H1 (cell line): ENCODE results near the gene TNIP1. TPM values are rescaled to one million over a fixed set of nuclear protein-coding genes. Genes with fewer than 3 reads are reported as not detected.

Source experiments
- BACH1 ChIP-seq: IDR thresholded peaks from 2 replicates; pipeline ENCODE4 v1.6.1; 2012; ENCODE audit warnings: low read length, improper control_type of control experiment
- CHD2 ChIP-seq: IDR thresholded peaks from 2 replicates; pipeline ENCODE4 v1.6.1; 2012; ENCODE audit warnings: low read length, improper control_type of control experiment
- CREB1 ChIP-seq: IDR thresholded peaks from 2 replicates; pipeline ENCODE4 v1.6.1; 2012; ENCODE audit warnings: inconsistent platforms
- FOSL1 ChIP-seq: IDR thresholded peaks from 2 replicates; pipeline ENCODE4 v1.6.1; 2011; ENCODE audit warnings: mild to moderate bottlenecking, low read depth, low read length, moderate library complexity; ENCODE audit not compliant: insufficient read depth
- HDAC6 ChIP-seq: IDR thresholded peaks from one replicate; pipeline ENCODE4 v1.7.1; 2012; ENCODE audit warnings: low read depth, mild to moderate bottlenecking, inconsistent platforms, low read length, moderate library complexity
- KDM4A ChIP-seq: IDR thresholded peaks from one replicate; pipeline ENCODE4 v1.7.1; 2012; ENCODE audit warnings: low read depth, mild to moderate bottlenecking, moderate library complexity, low read length, inconsistent platforms; ENCODE audit not compliant: severe bottlenecking
- MAX ChIP-seq: IDR thresholded peaks from 2 replicates; pipeline ENCODE4 v1.6.1; 2012; ENCODE audit warnings: inconsistent platforms
- NRF1 ChIP-seq: IDR thresholded peaks from 2 replicates; pipeline ENCODE4 v1.6.1; 2011; ENCODE audit warnings: mild to moderate bottlenecking, low read depth, low read length, improper control_type of control experiment
- PHF8 ChIP-seq: fragments of 200-600 bp; sonication (generic); conservative IDR thresholded peaks from 2 replicates; pipeline ENCODE4 v1.7.1; 2012; ENCODE audit warnings: low read depth, mild to moderate bottlenecking, inconsistent platforms, low read length, moderate library complexity
- POLR2A ChIP-seq, 2 experiments: IDR thresholded peaks; 1 replicate in 1 of 2; 2 replicates in 1 of 2; pipeline ENCODE4 v1.6.1; 2011; ENCODE audit warnings: low read depth in 2 of 2, low read length in 2 of 2, mild to moderate bottlenecking in 2 of 2; ENCODE audit errors: control extremely low read depth in 1 of 2
- POLR2AphosphoS5 ChIP-seq: IDR thresholded peaks from 2 replicates; pipeline ENCODE4 v1.6.1; 2011; ENCODE audit warnings: low read depth, low read length
- POU5F1 ChIP-seq: IDR thresholded peaks from 2 replicates; pipeline ENCODE4 v1.6.1; 2011; ENCODE audit warnings: low read depth, mild to moderate bottlenecking, low read length, moderate library complexity
- RFX5 ChIP-seq: IDR thresholded peaks from 2 replicates; pipeline ENCODE4 v1.6.1; 2011; ENCODE audit warnings: low read depth, low read length, improper control_type of control experiment, borderline replicate concordance
- SIN3A ChIP-seq, 2 experiments: IDR thresholded peaks in 1 of 2; conservative IDR thresholded peaks in 1 of 2; 2 replicates each; pipeline ENCODE4 v1.6.1; 2011 to 2012; ENCODE audit warnings: low read length in 2 of 2, improper control_type of control experiment in 1 of 2, low read depth in 1 of 2, mild to moderate bottlenecking in 1 of 2
- SP1 ChIP-seq: IDR thresholded peaks from 2 replicates; pipeline ENCODE4 v1.6.1; 2011; ENCODE audit warnings: low read depth, low read length
- TEAD4 ChIP-seq: IDR thresholded peaks from 2 replicates; pipeline ENCODE4 v1.6.1; 2012; ENCODE audit warnings: low read depth, low read length, inconsistent platforms, mixed read lengths
- polyA plus RNA-seq, 7 experiments: library from polyadenylated mRNA; depleted of rRNA in 3 of 7; stranded (reverse) in 5 of 7; unstranded in 2 of 7; fragments of >200 nt in 5 of 7; fragments of 200-250 nt in 2 of 7; gene quantifications; 1 replicate in 5 of 7; 2 replicates in 1 of 7; 4 replicates in 1 of 7; pipeline versions ENCODE4 v1.2.1 to v1.2.3, GENCODE V29; 2011 to 2013; ENCODE audit warnings: missing spikeins in 2 of 7, mixed read lengths in 2 of 7
- total RNA-seq: library from RNA; stranded (reverse); fragmentation: NEBNext Ultra II Directional; extraction: Animal tissue kit (Norgen Biotek cat#: 25700); gene quantifications from 2 replicates; pipeline ENCODE4 v1.2.1, GENCODE V29; 2021

TNIP1 gene
- total and polyA plus RNA-seq, 2 of the 8 experiments (the other 6 are each of a cell fraction or from before 2014, with no cell fraction given): 14.2 to 31.9 TPM

DNA sequence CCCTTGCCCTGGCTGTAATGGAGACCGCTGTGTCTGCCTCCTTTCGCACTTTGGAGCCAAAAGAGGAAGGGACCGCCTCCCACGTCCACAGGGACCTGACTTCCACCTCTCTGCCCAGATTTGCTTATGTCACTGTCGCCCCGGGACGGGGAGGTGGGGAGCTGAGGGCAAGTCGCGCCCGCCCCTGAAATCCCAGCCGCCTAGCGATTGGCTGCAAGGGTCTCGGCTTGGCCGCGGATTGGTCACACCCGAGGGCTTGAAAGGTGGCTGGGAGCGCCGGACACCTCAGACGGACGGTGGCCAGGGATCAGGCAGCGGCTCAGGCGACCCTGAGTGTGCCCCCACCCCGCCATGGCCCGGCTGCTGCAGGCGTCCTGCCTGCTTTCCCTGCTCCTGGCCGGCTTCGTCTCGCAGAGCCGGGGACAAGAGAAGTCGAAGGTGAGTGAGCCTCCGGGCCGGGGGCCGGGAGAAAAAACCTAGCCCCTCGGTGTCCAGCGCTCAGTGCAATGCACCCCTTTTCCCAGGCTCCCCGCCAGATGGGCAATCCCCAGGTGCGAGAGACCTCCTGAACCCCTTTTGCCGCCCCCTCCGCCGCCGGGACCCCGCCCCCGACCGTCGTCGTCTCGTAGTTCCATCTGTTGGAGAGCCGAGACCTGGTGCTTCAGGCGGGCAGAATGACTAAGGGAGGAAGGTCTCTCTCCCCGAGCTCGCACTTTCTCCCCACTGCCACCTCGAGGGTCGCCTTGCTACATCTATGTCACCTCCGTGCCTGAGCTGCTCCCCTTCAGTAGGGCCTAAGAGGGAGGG, 60.3 kb downstream of the TNIP1 start, which contains the start of gene GPX3 (continued):
- TF ChIP-seq HDAC6 (no peak), KDM4A (peak; percentile 65), NRF1 (no peak), CREB1 (0 out of 2 replicates have a peak, but pooled peaks have one; percentile 8), POU5F1 (no peak), CHD2 (peak; percentile 49; the same call in 1 of the 2 replicates), MAX (no peak), TEAD4 (no peak), BACH1 (peak; percentile 61; the same call in 1 of the 2 replicates), POLR2AphosphoS5 (peak; percentile 66; the same call in 1 of the 2 replicates), SP1 (peak; percentile 76; the same call in 1 of the 2 replicates), PHF8 (peak; percentile 68; the same call in 1 of the 2 replicates), FOSL1 (no peak), POLR2A (IDR thresholded peaks at IDR 0.05; ENCODE audit: control extremely low read depth in 1 of 2, low read depth in 2 of 2, low read length in 2 of 2) (peak in 1 of 2 experiments; percentile 69; a peak in 2 of 3 replicates), RFX5 (no peak), SIN3A (conservative IDR thresholded peaks at IDR 0.05 in 1 of 2, IDR thresholded peaks at IDR 0.05 in 1 of 2; ENCODE audit: low read depth in 1 of 2, low read length in 2 of 2) (0 out of 4 replicates have a peak, but pooled peaks of 1 of the 2 experiments have one; percentile 35)
